Measurements from ENCODE around the gene PDE4D.

DNA sequence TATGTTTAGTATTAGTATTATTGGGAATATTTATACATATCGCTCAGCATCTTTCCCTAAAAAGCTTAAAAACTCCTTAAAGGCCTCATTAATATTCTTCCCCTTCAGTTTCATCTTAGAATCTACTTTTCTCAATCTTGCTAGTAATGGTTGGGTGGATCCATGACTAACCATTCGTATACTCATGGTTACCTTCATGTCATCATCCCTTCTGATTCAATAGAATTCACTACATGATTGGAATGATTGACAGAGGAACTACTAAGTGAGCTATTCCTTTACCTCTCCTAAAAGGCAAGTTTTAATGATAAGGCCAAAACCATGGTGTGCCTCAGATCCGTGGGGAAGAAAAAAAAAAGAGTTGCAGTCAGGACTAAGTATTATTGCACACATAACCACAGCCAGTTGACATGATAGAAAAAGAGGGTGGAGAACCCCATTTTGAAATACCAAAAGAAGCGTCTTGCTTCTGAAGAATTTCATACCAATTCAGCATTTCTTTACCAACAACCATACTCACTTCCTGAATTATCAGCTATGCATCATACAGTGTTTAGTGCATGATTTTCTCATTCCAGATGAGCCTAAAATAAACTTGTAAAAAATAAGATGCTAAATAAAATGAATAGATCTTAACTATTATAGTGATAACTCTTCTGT is 624.6 kb downstream of the PDE4D start:
- TF ChIP-seq, protein P1, sequence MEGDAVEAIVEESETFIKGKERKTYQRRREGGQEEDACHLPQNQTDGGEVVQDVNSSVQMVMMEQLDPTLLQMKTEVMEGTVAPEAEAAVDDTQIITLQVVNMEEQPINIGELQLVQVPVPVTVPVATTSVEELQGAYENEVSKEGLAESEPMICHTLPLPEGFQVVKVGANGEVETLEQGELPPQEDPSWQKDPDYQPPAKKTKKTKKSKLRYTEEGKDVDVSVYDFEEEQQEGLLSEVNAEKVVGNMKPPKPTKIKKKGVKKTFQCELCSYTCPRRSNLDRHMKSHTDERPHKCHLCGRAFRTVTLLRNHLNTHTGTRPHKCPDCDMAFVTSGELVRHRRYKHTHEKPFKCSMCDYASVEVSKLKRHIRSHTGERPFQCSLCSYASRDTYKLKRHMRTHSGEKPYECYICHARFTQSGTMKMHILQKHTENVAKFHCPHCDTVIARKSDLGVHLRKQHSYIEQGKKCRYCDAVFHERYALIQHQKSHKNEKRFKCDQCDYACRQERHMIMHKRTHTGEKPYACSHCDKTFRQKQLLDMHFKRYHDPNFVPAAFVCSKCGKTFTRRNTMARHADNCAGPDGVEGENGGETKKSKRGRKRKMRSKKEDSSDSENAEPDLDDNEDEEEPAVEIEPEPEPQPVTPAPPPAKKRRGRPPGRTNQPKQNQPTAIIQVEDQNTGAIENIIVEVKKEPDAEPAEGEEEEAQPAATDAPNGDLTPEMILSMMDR (conservative IDR thresholded peaks at IDR 0.05; ENCODE audit: low read depth, low read length) = no peak
- TF ChIP-seq EZH2phosphoT487 (IDR thresholded peaks at IDR 0.05; ENCODE audit: borderline replicate concordance, low read length) (no peak), EZH2 (IDR thresholded peaks at IDR 0.05; ENCODE audit: low read length, unreplicated experiment) (no peak)
